Stimulated activated CD4-positive, alpha-beta T cell treated with anti-CD3 and anti-CD28 coated beads, Interleukin-12 subunit alpha, Interleukin-12 subunit beta, amount 100 ng/mL, for 48 hours (primary cell): ENCODE results near the gene CCDC152.

Experiments used
- DNase-seq, 3 donors: peaks; one replicate each; pipeline ENCODE4 v3.0.0-alpha.2; 2020; ENCODE audit warnings: low read depth in 2 of 3, low spot score in 1 of 3

The CCDC152 gene

GRCh38 chr5:42779083-42779482, 22.5 kb downstream of the CCDC152 start:
- DNase-seq: no peak

DNA sequence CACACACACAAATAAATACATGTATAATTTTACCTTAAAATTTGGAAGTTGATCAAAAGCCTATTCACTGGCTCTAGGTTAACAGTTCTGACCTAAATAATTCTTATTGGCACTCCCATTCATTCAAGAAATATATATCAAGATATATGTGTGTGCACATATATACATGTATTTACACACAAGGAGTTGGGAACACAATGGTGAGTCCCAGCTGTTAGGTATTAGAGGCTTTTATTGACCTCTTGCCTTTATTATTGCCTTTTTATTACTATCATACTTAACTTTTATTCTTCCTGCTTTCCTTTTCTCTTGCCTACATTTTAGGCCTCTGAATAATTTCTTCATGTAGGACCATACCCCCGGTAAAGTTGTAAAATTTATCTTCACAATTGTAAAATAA, 25.0 kb downstream of the CCDC152 start:
- no peak for DNase-seq

DNA sequence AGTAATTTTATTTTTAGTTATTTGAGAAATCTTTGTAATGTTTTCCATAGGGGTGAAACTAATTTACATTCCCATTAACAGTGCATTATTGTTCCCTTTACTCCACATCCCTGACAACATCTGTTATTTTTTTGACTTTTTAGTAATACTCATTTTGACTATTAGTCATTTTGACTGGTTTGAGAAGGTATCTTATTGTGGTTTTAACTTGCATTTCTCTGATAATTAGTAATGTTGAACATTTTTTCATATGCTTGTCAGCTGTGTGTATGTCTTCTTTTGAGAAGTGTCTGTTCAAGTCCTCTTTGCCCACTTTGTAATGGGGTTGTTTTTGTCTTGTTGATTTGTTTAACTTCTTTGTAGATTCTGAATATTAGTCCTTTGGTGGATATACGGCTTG, 27.5 kb downstream of the CCDC152 start:
- no peak for DNase-seq

DNA sequence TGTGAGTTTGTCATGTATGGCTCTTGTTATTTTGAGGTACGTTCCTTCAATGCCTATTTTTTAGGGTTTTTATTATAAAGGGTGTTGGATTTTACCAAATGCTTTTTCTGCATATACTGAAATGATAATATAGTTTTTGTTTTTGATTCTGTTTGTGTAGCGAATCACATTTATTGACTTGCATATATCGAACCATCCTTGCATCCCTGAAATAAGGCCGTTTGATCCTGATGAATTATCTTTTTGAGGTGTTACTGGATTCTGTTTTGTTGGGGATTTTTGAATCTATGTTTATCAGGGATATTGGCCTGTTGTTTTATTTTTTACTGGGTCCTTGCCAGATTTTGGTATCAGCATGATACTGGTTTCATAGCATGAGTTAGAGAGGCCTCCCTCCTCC, 29.1 kb downstream of the CCDC152 start:
- no peak for DNase-seq

- no peak for DNase-seq
These were observed 30.5 kb downstream of the CCDC152 start for GRCh38 chr5:42787073-42787472.

DNA sequence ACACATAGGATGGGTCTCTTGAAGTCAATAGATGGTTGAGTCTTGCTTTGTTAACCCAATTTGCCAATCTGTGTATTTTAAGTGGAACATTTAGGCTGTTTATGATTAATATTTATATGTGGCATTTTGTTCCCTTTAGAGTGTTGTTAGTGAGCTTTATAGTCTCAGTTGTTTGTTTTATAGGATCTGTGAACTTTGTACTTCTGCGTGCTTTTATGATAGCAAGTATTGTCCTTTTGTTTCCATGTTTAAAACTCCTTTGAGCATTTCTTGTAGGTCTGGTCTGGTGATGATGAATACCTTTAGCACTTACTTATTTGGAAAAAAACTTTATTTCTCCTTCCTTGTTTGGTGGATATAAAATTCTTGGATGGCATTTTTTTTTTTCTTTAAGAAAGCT, 31.2 kb downstream of the CCDC152 start:
- DNase-seq: no peak

DNA sequence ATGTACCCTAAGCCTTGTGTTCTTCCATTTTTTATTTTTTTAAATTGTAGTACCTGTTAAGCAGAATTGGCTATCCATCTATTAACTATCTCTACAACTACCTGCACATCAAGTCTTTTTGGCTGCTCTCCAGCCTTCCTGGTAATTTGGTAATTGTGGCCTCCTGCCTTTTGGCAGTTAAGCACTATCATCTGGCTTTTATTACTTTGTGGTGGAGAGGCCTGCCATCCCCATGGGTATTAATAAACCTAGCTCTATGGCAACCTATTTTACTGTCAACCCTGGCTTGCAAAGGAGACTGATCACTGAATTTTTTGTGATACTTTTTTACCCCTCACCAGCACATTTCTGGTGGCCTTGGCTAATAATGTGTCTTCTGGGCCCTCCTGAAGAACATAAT, 34.5 kb downstream of the CCDC152 start:
- no peak for DNase-seq

DNA sequence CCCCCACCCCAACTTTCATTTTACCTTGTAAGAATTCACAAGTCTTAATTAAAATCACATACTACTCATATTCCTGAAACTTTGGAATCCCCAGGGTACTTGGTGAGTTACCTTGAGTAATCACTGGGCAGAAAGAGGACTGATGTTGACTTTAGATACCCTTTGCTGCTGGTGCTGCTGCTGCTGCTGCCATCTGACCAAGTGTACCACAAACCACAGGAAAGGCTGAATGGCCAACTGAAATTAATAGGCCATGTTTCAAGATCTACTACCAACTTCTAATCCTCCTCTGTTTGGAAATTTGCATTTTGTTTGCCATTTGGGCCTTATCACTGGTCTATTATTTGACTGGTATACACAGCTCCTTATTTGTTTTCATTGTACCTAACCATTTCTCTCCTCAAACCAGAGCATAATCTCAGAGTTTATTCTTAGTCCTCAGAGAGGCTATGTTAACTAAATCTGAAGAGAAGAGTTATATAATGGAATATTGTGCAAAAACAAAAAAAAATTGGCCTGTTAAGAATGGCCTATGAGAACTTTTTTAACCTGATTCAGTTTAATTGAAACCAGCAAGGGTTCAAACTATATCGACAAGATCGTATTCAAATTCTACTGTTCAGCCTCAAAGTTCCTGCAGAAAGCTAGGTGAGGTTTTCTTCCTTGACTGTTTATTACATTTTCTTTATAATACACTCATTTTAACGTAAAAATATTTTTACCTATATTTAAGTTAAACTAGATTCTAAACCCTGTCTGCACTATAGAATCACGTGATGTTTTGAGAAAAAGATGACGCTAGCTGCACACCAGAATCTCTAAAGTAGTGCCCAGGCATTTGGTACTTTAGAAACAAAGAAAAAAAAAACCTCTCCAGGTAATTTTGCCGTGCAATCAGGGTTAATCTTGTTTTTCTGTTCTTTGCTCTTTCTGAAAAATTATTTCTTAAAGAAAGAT, 41.9 kb downstream of the CCDC152 start:
- no peak for DNase-seq

- DNase-seq: no peak
These were observed 42.6 kb downstream of the CCDC152 start for GRCh38 chr5:42799241-42799608.

DNA sequence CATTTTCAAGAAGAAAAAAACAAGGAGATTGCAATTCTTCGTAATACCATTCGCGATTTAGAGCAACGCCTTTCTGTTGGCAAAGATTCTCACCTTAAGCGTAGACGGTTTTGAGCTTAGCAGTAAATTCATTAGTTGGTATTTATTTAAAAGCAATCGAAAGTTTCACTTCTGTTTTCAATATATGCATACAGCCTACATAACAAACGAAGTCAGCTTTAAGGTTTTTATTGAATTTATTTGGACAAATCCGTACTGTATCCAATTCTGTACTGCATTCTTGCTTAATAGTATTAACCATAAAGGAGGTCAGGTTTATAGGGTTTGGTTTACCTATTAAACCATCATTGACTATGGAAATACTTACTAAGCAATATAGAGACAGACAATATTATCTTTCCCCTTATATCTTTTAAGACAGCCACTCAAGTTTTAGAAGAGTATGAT, 43.1 kb downstream of the CCDC152 start:
- no peak for DNase-seq

DNA sequence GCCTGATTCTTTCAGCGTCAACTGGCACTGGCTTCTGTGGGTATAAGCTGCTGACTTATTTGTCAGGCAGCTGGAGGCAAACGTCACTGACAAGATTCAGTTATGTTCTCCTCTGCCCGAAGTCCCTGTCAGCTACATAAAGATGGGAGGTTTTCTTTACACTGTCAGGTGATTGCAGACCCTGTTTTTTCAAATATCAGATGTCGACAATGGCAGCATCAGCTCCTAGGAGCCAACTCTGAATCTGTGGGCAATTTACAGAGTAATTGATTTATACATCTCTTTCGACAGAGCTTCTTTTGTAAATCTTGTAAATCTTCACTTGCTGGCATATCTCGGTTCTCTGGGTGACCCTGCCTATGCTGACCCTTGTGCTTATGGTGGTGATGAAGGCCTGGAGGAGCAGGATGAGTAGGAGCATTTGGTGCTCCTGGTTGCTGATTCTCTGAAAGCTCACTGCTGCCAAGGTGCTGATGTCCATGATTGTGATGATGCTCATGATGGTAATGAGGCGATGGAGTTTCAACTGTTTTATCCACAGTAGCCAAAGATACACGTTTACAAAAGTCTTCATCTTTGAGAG, 44.2 kb downstream of the CCDC152 start:
- DNase-seq: no peak

DNA sequence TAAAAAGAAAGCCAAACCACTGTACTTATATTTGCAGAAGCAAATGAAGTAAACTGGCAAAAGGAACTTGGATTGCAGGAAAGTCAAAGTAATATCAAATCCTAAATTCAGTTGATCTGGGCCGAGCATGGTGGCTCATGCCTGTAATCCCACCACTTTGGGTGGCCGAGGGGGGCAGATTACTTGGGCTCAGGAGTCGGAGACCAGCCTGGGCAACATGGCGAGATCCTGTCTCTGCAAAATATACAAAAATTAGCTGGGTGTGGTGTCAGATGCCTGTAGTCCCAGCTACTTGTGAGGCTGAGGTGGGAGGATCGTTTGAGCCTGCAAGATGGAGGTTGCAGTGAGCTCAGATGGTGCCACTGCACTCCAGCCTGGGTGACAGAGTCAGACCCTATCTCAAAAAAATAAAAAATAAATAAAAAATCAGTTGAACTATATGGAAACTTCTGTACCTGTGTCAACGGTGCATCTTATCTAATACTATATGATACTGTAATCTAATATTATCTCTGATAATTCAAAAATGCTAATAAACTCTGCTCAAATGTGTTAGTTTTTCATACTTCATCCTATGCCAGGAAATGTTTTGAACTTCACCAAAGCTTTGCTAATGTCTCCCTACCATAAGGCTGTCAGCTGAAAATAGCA, 45.0 kb downstream of the CCDC152 start:
- DNase-seq: no peak

- DNase-seq: no peak
These were observed 48.2 kb downstream of the CCDC152 start for GRCh38 chr5:42804717-42805339.

DNA sequence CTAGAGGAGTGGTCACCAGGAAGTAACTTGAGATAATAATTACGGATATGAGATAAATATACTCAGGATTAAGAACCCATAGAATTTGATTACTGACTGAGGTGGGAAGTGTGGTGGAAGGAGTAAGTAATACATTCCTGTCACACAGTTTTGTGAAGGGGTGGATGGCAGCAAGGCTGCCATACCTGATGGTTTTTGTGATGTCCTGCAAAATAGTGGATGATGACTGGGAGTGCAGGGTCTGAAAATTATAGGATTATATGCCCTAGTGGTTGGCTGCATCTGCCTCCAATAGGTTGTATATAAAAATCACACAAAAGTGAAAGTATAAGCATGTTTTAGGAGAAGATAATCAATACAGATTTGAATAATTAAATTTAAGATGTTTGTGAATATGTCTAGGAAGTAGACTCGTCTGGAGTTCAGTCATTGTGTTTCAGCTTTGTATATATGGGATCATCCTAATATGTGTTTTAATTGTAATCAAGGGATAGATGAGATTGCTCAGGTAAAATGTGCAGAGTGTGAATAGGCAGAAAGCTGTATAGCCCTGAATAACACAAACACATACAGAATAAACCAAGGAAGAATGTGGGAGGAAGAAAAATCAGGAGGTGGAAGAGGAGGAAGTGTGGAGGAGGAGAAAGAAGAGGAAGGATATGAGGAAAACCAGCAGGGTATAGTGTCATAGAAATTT, 49.5 kb downstream of the CCDC152 start:
- no peak for DNase-seq

DNA sequence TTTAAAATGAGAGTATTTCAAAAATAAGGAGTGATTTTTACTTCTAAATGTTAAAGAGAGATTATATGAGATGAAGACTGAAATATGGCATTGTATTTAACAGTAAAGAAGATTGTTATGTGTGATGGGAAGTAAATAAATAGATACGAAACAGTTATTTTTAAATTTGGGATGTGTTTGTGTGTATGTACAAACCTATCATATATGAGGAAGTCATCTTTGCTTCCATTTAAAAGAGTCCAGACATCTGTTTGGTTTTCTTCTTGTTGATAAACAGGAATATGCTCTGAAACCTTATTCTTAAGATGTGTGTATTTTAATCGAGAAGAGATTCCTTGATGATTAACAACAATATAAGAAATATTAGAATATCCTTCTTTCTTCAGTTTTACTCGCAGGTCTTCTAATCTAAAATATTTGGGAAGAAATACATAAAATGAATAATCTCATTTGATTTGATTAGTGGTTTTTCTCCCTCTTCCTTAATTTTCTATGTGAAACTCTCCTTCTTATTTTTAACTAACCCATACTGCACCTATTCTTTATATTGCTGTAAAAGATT, 50.2 kb downstream of the CCDC152 start:
- no peak for DNase-seq

DNA sequence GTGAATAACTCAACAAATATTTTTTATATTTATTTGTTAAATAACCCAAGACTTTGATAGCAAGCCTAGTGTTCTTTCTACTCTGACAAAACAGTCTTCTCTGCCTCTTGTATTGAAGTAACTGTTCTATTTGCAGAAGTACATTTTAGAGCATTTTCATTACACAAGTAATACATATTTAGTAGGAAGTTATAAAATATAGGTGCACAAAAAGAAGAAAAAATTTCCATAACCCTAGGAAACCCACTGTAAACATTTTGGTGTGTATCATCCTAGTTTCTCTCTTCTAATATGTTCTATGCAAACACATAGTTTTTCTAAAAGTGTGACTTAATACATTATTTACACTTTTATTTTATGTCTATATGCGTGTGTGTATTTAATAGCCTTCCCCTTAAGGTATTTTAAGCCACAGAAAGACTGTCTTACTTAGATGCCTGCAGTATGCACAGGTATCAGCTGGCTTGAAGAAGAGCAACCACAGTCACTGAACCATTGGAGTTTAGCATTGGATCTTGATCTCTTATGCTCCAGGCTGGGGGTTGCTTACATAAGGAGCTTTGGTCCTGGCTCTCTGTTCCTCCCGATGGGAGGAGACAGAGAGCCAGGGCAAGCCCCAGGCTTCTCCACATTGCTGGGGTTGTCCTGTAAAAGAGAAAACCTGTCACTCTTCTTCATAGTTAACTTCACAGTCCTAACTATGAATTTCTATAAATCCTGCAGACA, 51.3 kb downstream of the CCDC152 start:
- no peak for DNase-seq

- DNase-seq: no peak
These were observed 52.4 kb downstream of the CCDC152 start for GRCh38 chr5:42808888-42809611.

DNA sequence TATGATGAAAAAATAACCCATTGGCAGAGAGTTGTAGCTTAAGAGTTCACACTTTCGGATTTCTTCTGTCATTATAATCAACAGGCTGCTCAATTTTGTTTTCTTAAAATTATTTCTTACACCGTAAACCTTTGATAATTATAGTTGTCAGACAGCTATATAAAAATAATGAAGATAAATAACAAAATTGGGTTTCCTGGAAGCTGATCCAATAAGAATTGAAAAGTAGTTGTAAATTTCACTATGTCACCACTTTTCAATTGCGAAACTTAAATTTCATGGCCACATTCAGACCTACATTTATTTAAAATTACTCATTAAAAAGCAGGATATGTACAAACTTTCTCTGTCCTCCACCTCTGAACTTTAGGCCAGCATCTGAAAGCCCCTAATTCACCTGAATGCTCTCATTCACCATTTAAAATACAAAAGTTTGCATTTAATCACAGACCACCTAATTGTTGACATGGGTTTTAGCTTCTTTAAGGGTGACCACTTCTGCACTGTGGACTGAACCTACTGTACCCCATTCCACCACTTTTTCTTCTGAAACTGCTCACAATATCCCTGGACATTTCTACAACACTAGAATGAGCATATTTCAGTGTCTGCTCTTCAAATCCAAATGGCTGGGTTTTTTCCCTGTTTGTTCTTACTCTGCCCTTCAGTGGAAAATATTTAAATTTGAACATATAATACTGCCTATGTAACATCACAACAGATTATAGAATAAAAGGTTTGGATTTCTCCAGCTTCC, 54.4 kb downstream of the CCDC152 start:
- no peak for DNase-seq
